GM18909 (cell line): ENCODE measurements around the gene CALN1.

Experiments
- ATAC-seq: cut with Tn5 transposase; IDR thresholded peaks from one replicate; pipeline ENCODE4 v1.9.1; 2021; ENCODE audit warnings: mild to moderate bottlenecking; ENCODE audit not compliant: unreplicated experiment, poor library complexity

The CALN1 gene

DNA sequence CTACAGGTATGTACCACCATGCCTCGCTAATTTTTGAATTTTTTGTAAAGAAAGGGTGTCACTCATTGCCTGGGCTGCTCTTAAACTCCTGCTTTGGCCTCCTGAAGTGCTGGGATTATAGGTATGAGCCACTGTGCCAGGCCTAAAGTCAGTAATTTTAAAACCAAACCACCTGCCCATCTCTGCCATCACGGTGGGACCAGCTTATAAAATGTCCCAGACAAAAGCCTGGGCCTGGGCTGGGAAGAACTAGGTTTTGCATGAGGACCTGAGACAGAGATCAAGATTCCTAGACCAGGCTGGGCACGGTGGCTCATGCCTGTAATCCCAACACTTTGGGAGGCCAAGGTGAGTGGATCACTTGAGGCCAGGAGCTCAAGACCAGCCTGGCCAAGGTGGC is 395.6 kb downstream of the CALN1 start:
- no peak for ATAC-seq

DNA sequence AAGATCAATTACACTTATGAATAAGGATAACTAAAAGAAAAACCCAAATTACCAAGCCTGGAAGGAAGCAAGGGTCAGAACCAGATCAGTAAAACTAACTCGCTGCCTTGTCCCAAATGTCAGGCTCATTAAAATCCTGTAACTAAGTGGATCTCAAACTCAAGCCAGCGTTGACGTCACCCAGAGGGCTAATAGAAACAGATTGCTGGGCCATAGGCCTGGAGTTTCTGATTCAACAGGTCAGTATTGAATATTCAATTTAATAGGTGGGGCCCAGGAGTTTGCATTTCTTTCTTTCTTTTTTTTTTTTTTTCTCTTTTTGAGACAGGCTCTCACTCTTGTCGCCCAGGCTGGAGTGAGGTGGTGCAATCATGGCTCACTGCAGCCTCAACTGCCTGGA is 397.0 kb downstream of the CALN1 start:
- ATAC-seq, result no peak

DNA sequence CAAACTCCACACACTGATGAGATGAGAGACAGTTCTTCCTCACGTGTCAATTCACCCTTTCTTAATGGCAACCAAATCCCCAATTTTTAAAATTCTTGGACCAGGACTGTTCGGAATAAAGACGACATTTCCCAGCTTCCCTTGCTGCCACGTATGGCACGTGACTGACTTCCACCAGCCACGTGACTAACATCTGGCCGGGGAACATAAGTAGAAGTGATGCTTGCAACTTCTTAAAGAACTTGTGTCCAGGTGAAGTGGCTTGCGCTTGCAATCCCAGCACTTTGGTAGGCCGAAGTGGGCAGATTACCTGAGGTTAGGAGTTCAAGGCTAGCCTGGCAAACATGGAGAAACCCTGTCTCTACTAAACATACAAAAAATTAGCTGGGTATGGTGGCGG is 405.1 kb downstream of the CALN1 start:
- ATAC-seq, result no peak

DNA sequence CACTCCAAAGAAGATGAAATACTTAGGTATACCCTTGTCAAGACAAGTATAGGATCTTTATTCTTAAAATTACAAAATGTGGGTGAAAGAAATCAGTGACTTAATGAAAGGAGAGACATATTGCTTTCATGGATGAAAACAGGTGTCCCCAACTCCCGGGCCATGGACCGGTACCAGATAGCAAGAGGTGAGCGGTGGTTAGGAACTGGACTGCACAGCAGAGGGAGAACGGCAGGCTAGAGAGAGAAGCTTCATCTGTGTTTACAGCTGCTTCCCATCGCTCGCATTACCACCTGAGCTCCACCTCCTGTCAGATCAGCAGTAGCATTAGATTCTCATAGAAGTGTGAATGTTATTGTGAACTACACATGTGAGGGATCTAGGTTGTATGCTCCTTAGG is 408.9 kb downstream of the CALN1 start:
- ATAC-seq, result no peak

DNA sequence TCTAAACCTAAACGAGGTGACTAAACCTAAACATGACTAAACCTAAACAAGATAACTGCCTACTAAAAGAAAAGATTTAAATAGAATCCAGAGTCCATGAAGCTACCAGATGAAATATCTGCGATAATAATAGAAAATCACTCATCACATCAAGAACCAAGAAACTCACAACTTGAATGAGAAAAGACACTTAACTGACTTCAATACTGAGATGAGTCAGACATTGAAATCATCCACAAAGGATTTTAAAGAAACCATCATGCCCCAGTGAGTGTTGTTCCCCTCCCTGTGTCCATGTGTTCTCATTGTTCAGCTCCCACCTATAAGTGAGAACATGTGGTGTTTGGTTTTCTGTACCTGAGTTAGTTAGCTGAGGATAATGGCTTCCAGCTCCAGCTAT is 416.0 kb downstream of the CALN1 start:
- no peak for ATAC-seq

DNA sequence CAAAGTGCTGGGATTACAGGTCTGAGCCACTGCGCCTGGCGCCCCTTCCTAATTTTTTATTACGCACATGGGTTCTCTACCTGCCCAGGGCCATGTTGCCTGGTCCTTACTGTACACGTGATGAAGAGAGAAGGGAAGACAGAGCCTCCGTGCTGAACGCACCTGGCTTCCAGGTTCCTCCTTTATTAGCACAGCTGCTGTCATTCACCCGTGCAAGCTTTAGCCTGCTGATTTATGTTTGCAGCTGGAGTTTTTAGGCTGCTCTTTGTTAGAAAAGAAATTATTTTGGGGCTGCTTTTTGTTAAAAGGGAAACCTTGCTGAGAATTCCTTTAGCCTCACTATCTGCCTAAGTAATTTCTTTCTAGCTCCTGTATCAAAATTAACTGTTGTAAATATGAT is 417.0 kb downstream of the CALN1 start:
- no peak for ATAC-seq

DNA sequence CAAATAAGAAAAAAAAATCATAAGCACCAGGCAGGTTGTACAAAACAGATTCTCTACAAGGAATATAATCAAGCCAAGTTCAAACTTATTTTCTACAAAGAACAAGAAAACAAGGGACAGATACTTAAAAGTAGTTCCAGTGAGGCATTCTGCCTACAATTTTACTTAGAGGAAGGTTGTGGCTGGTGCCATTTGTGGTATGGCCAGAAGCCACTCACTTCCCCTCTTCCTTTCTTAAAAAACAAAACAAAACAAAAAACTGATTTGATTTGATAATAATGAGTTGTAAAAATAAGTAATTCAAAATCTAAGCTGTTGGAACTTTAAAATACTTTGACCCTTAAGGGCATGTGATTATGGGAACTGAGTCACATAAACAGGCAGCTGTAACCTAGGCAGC is 420.6 kb downstream of the CALN1 start:
- no peak for ATAC-seq

DNA sequence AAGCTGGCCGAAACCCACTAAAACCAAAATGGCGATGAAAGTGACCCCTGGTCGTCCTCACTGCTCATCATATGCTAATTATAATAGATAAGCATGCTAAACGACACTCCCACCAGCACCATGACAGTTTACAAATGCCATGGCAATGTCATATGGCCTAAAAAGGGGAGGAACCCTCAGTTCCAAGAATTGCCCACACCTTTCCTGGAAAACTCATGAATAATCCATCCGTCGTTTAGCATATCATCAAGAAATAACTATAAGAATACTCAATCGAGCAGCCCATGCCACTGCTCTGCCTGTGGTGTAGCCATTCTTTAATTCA is 422.0 kb downstream of the CALN1 start:
- no peak for ATAC-seq

DNA sequence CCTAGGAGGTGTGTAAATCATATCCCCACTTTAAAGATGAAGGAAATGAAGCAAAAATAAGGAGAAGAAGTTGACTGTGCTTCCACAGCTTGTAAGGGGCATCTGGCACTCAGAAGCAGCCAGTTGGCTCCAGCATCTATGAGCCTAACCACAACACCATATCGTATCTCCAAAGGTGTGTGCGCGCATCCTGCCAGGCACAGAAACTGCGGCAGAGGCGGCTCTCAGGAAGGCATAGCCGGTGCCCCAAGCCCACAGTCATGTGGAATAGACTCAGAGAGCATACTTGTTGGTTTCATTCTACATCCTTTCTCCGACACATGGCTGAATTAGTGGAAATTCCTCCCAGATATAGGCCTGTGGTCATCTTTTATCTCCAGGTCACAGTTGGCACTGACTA is 423.9 kb downstream of the CALN1 start:
- no peak for ATAC-seq

DNA sequence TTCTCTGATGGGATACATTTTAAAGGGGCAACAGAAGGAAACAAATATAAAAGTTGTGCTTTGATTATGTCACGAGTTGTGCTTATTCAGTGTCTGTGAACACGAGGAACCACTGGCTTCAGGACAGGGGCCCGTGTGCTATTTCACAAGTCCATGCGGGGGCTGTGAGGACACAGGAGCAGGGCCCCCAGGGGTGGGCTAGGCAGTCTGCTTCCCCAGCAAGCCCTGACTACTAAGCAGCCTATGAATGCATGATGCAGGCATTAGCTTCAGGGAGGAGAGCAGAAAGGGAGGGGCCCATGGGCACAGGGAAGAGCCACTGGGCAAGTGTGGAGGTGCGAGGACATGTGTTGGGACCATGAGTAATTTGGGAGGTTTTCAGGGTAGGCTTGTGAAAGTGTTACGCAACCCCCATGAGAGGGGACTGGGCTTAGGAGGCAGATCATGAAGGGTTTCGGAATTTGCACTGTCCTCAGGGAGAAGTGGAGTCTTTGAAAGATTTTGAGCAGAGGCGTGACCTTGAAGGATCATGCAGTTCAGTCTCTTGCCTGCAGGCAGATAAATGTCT is 424.9 kb downstream of the CALN1 start:
- no peak for ATAC-seq

DNA sequence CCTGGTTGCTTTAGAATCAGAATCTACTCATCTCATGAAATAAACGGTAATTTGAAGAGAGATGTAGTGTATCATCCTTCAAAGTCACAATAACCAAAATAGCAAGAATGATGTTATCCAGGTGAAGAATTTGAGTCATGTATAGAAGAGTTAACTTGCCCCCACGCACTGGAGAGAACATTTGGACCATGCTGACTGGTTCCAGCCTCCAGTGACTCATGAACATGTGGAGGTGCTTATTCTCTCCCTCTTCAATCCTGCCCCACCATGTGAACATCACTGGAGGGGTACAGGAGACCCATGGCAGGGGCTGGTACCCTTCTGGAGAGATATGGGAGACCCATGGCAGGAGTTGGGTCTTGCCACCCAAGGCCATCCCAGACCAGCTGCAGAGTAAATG is 427.8 kb downstream of the CALN1 start:
- no peak for ATAC-seq

DNA sequence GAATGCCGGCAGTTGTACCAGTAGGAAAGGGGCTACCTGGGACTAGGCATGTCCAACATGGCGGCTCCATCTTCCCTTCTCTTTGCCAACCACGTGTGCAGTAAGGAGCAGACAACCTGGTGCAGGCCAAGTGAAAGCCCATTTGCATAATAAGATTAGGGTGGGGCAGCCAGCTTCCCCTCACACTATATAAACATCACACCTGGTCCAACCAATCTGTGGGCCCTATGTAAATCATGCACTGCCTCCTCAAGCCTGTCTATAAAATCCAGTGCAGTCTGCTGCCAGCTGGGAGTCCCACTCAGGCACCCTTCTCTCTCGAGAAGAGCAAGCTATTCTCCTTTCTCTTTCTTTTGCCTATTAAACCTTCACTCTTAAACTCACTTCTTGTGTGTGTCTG is 429.3 kb downstream of the CALN1 start:
- no peak for ATAC-seq

DNA sequence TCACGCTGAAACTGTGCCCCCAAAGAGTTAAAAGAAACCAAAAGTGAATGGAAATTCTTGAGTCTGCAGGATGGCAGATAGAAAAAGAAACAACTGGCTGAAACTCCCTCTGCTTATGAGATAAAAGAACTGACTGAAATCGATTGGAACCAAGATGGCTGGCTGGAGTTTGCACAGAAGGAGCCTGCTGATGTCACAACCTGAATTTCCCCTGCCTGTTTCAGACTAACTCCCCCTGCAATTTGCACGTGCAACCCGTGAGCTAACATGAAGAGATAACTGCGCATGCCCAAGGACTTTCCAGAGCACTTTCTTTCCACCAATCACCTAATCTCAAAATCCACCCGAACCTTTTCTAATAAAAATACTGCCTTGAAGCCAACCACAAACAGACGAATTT is 435.5 kb downstream of the CALN1 start:
- ATAC-seq, result no peak

DNA sequence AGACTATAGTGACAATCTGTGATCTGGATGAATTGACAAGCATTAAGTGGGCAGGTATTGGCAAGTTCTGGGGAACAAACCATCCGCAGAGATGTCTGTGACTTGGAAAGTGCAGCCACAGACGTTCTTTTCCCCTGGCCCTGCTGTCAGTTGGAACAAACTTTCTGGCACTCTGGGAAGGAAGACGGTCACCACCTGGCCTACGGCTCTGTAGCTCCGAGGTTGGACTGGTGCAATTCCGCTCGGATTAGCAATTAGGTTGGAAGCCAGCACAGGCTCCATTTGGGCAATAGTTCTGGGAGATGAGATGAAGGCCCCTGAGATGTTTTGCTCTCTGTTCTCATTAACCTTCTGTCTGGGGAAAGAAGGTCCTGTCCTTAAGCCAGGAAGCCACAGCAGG is 437.5 kb downstream of the CALN1 start:
- ATAC-seq, result no peak

DNA sequence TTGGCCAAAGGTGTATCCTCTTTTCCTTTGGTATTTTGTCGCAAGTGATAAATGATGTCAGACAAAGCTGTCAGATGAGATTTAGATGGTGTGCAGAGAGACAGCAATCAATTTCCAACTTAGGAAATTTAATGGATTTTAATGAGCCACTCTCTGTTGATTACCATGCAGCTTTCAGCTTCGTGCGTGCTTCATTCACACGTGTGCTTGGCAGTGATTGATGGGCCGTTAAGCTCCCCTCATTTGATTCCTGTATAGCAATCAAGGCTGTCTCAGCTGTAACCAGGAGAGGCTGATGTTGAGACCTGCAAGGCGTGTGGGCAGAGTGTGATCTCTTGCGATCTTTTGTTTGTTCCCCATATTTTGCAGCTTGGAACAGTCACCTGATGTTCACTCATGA is 439.6 kb downstream of the CALN1 start:
- no peak for ATAC-seq

DNA sequence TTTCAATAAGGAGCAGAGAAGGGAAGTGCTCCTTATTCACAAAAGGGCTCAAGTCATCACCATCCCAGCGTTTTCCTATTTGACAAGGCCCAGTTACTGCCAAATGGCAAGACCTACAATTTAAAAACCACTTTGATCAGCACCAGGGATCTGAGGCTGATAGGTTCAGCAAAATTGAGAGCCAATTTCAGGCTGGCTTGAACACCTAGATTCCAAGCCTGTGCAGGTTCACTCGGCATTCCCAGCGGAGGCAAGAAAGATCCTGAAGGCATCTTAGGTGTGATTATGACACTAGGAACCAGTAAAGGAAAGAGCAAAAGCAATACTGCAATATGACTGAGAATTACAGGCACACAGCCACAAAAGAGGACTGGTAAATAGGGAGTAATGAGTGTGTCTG is 441.4 kb downstream of the CALN1 start:
- no peak for ATAC-seq

DNA sequence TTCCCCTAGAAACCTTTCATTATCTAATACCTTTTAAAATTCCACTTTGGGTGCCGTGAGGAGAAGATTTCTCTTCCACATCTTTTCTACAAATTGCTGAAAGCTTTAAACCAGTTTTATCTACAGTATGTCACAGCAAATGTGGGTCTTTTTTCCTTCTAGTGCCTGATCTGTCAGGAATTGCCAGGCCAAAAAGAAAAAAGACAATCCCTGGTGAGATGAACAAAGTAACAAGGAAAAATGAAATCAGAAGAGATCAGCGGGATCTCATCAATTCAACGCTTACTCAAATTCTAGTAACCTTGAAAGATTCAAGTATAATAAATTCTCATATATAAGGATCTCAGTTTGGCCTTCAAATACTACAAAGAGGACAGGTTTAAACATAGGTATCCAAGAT is 449.5 kb downstream of the CALN1 start:
- no peak for ATAC-seq

DNA sequence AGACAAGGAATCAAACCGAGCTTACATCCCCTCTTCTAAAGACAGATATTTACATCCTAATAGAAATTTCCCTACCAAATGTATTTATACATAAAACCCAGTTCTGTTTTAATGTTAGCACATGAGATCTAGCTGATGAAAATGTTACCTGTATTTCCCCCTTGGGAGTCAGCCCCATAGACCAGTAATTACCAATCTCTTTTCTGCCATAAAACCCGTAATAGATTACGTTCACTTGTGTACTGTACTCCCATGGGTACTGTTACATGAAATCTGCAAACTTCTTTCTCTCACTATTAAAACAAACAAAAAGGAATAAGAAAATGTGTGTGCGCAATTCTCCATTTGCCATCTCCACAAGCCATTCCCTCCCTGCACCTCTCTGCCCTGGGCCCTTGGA is 450.9 kb downstream of the CALN1 start:
- ATAC-seq, result no peak

DNA sequence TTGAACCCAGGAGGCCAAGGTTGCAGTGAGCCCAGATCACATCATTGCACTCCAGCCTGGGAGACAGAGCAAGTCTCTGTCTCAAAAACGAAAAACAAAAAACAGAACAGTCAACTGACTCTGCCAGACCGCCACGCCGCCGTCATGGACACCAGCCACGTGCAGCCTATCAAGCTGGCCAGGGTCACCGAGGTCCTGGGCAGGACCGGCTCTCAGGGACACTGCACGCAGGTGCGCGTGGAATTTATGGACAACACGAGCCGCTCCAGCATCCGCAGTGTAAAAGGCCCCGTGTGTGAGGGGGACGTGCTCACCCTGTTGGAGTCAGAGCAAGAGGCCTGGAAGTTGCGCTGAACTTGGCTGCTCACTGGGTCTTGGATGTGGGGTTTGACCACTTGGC is 470.0 kb downstream of the CALN1 start:
- ATAC-seq, result no peak

DNA sequence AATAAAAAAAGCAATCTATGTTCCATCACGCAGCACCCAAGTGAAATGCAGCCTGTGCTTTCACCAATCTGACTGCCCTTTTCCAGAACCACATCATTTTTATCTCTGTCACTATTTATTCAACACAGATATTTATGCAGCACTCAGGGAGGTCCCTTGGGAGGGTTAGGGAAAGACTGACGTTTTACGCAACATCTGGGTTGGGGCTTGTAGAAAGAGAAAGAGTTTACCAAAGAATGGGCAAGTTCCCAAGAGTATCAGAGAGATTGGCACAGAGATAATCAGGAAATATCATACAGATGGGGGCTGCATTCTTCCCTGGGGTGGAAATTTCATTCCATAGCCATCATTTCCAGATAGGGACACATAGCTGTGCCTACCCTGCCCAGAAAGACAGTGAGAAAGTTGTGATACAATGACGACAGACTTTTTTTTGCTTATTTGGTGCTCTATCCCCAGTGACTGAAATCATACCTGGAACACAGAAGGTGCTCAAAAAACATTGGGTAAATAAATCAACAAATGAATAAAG is 474.2 kb downstream of the CALN1 start:
- ATAC-seq, result no peak

DNA sequence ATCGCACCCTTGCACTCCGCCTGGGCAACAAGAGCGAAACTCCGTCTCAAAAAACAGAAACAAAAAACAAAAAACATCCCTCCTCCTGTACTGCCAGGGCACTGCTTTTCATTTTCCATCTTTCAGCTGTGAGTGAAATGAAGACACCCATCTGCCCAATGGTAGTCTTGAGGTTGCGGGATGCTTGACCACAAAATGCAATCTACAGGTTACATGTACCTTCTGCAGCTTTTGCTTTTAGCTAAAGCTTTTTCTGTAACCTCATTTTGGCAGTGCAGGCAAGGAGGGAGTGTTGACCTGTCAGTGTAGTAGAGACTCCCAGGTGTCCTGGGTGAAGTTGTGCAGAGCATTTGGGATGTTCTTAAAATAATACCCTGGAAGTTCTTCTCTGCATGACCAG is 476.5 kb downstream of the CALN1 start:
- ATAC-seq, result no peak

DNA sequence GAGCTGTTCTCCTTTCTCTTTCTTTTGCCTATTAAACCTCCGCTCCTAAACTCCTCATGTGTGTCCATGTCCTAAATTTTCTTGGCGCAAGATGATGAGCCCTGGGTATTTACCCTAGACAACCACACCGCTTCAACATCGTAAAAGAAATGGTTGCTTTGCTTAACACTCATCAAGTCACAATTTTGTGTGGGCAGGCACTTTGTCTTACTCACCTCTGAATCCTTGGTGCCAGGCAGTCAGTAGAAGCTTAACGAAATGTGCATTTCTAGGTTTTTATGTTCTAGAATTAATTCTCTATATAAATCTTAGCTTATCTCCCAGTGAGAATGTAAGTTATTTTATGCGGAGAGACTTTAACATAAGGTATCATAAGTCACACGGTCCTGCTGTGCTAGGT is 478.7 kb downstream of the CALN1 start:
- ATAC-seq, result no peak

DNA sequence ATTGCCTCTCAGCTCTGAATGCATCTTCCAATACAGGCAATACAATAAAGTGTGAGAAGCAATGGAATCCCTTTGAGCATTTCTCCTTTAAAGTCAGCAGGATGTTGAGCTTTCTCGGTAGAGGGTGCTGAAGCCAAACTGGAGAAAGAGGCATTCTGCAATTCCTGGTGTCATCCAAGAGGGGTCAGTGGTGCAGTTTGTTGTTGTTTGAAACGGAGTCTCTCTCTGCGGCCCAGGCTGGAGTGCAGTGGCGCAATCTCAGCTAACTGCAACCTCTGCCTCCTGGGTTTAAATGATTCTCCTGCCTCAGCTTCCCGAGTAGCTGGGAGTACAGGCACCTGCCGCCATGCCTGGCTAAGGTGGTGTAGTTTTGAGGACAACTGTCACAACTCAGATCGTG is 486.5 kb downstream of the CALN1 start:
- ATAC-seq, result no peak
